SK-N-MC (cell line): Measurements from ENCODE around the gene ZYX.

Experiments
- DNase-seq: peaks from one replicate; pipeline ENCODE4 v3.0.0-alpha.2; 2011; ENCODE audit warnings: low read depth, low spot score
- H3K27ac ChIP-seq: fragments of 200-600 bp; sonication (generic); 2 replicates; pipeline ENCODE4 v1.5.1; 2016; ENCODE audit warnings: mixed run types
- H3K36me3 ChIP-seq: fragments of 200-600 bp; sonication (generic); 2 replicates; pipeline ENCODE4 v1.6.1; 2017; ENCODE audit warnings: antibody characterized with exemption, low read length, mixed read lengths; ENCODE audit not compliant: insufficient read depth
- H3K4me3 ChIP-seq: fragments of 200-600 bp; sonication (generic); 2 replicates; pipeline ENCODE4 v1.5.1; 2016
- H3K9ac ChIP-seq: fragments of 200-600 bp; sonication (generic); 2 replicates; pipeline ENCODE4 v1.8.0; 2017; ENCODE audit warnings: mixed run types, mixed read lengths; ENCODE audit not compliant: insufficient read length
- H3K9me3 ChIP-seq: fragments of 200-600 bp; sonication (generic); 2 replicates; pipeline ENCODE4 v1.6.1; 2017; ENCODE audit warnings: low read depth, mild to moderate bottlenecking, antibody characterized with exemption, low read length, moderate library complexity, mixed read lengths
- EZH2 ChIP-seq: fragments of 200-600 bp; sonication (generic); IDR thresholded peaks from one replicate; pipeline ENCODE4 v1.6.1; 2017; ENCODE audit warnings: antibody characterized with exemption
- FOXP2 ChIP-seq: optimal IDR thresholded peaks from 2 replicates; pipeline ENCODE3; 2011; ENCODE audit warnings: mild to moderate bottlenecking, moderate library complexity; ENCODE audit not compliant: insufficient read depth; ENCODE audit errors: extremely low read length, control extremely low read depth
- POLR2AphosphoS5 ChIP-seq: IDR thresholded peaks from 2 replicates; pipeline ENCODE4 v1.6.1; 2012; ENCODE audit warnings: mild to moderate bottlenecking, low read depth, low read length, borderline replicate concordance

Gene ZYX

GRCh38 chr7:143429770-143430698 lies 48.9 kb downstream of the ZYX start:
- Histone ChIP-seq H3K9ac (no peak overlapping the region), H3K9me3 (no peaks in the 10 kb centered on the region), H3K27ac (peak overlapping the region; percentile 85), H3K36me3 (no peaks in the 10 kb centered on the region), H3K4me3 (no peak overlapping the region)
- TF ChIP-seq POLR2AphosphoS5 (no peak), FOXP2 (no peak), EZH2 (no peak)
- no peak for DNase-seq

DNA sequence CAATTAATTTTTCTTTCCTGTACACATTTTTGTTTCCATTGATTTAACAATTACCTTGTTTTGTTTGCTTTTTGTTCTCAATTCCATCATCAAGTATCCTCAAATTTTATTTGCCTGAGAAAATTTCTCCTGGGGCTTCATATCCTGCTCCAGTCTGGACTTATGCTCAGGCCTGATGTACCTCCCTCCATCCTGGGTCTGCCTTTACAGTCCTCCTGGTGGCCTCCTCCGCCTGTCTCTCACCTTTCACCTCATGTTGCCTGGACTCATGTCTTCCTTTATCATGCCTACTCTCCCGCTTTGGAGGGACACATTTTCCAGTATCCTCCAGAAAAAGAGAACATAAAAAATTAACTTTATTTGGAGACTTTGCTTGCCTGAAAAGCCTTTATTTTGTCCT lies 50.0 kb downstream of the ZYX start:
- no peaks in the 10 kb centered on the region for H3K9me3 ChIP-seq
- H3K27ac ChIP-seq, result no peak overlapping the region
- no peak overlapping the region for H3K4me3 ChIP-seq
- DNase-seq, result no peak
- no peaks in the 10 kb centered on the region for H3K36me3 ChIP-seq
- TF ChIP-seq FOXP2 (no peak), EZH2 (no peak), POLR2AphosphoS5 (no peak)
- H3K9ac ChIP-seq, result no peak overlapping the region

GRCh38 chr7:143433759-143434158 lies 52.6 kb downstream of the ZYX start:
- TF ChIP-seq EZH2 (no peak), FOXP2 (no peak), POLR2AphosphoS5 (no peak)
- Histone ChIP-seq H3K9me3 (no peaks in the 10 kb centered on the region), H3K27ac (peak overlapping the region; percentile 6; the same call in 1 of the 2 replicates), H3K9ac (no peak overlapping the region), H3K36me3 (no peaks in the 10 kb centered on the region), H3K4me3 (no peak overlapping the region)
- DNase-seq, result no peak

DNA sequence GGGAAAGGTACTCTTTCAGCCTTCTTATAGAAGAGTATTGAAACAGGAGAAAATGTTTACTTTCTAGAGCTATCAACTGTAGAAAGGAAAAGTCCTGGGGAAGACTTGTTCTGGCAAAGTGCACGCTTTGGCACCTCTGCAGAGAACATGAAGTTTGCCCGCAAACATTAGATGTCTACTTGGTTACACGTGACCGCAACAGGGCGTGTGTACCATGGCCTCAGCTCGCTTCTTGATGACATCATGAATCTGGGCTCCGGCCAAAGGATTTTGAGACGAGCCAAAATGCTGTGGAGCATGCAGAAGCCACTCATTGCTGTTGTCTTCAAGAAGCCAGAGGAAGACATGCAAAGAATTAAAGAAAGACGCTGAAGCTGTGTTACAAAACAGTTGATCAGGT lies 53.5 kb downstream of the ZYX start:
- H3K9ac ChIP-seq, result no peak overlapping the region
- TF ChIP-seq EZH2 (no peak), POLR2AphosphoS5 (no peak), FOXP2 (no peak)
- H3K27ac ChIP-seq, result no peak overlapping the region
- H3K9me3 ChIP-seq, result no peaks in the 10 kb centered on the region
- H3K36me3 ChIP-seq, result no peaks in the 10 kb centered on the region
- no peak for DNase-seq
- no peak overlapping the region for H3K4me3 ChIP-seq

DNA sequence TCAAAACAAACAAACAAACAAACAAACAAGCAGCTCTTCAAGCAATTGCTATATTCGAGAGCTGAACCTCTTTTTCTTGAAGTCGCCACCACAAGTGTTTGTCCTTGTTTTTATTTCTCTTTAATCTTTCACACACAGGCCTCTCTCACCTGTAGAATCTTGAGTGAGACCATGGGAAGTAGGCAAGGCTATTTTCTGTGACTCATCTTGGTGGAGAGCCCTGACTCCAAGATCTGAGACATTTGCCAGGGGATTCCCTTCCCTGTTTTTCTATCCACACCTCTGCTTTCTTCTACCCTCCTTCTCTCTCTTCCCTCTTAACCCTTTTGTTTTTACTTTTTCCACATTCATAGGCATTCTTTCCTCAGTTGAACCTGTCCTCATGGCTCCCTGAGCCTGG lies 54.1 kb downstream of the ZYX start:
- no peak overlapping the region for H3K9ac ChIP-seq
- no peak overlapping the region for H3K4me3 ChIP-seq
- DNase-seq, result no peak
- H3K27ac ChIP-seq, result no peak overlapping the region
- TF ChIP-seq FOXP2 (no peak), EZH2 (no peak), POLR2AphosphoS5 (no peak)
- no peaks in the 10 kb centered on the region for H3K36me3 ChIP-seq
- H3K9me3 ChIP-seq, result no peaks in the 10 kb centered on the region

- Histone ChIP-seq H3K4me3 (no peak overlapping the region), H3K9me3 (no peaks in the 10 kb centered on the region), H3K36me3 (no peaks in the 10 kb centered on the region), H3K9ac (no peak overlapping the region), H3K27ac (no peak overlapping the region)
- TF ChIP-seq POLR2AphosphoS5 (no peak), FOXP2 (no peak), EZH2 (no peak)
- DNase-seq, result no peak
Measured at GRCh38 chr7:143436325-143436946, 55.3 kb downstream of the ZYX start.

DNA sequence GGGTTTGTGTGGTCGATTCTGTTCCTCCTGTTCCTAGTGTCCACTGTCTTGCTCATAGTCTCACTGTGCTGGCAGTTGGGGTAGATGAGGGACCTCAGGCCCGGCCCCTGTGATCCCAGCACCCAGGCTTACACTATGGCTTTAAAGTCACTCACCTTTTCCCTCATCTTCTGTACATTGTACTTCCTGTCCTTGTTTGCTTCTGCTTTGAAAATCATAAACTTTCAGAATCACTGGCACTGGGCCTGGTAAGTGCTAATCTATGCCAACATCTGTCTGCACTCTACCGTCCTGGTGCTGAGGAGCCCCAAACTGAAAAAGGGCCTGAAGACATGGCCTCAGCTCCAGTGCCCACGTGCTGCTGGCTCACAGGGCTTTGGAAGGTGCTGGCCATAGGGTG lies 56.4 kb downstream of the ZYX start:
- Histone ChIP-seq H3K9me3 (no peaks in the 10 kb centered on the region), H3K4me3 (no peak overlapping the region), H3K9ac (no peak overlapping the region), H3K36me3 (no peaks in the 10 kb centered on the region), H3K27ac (no peak overlapping the region)
- no peak for TF ChIP-seq EZH2
- TF ChIP-seq FOXP2, result no peak
- TF ChIP-seq POLR2AphosphoS5, result no peak
- DNase-seq, result no peak

DNA sequence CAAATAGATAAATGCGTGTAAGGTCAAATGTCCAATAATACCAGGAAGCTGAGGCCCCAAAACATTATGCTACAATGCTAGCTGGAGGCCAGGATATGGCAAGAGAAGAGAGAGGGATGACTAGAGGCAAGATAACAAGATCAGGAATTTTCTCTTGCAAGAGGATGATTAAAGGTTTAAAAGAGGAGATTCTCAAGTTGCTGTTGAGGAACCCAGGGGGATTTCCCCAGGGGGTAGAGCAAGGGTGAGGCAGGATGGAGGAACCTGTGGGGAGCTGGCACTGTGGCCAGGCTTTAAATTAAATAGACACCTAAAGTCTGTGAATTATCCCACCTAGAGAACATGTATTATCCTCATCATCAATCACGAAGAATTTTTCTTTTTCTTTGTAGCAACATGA lies 58.7 kb downstream of the ZYX start:
- no peak overlapping the region for H3K4me3 ChIP-seq
- H3K36me3 ChIP-seq, result no peaks in the 10 kb centered on the region
- TF ChIP-seq POLR2AphosphoS5 (no peak), FOXP2 (no peak), EZH2 (no peak)
- no peak for DNase-seq
- no peak overlapping the region for H3K9ac ChIP-seq
- no peaks in the 10 kb centered on the region for H3K9me3 ChIP-seq
- H3K27ac ChIP-seq, result no peak overlapping the region
